Neural progenitor cell (in vitro differentiated cells): ENCODE data around the gene GRB2.

Experiments used
- CTCF ChIP-seq: fragments of 200-600 bp; sonication (generic); IDR thresholded peaks from 2 replicates; pipeline ENCODE4 v1.5.1; 2017; ENCODE audit warnings: antibody characterized with exemption, mild to moderate bottlenecking
- EZH2 ChIP-seq: fragments of 200-600 bp; sonication (generic); IDR thresholded peaks from 2 replicates; pipeline ENCODE4 v1.6.1; 2017; ENCODE audit warnings: antibody characterized with exemption, mild to moderate bottlenecking, moderate library complexity
- EZH2phosphoT487 ChIP-seq: fragments of 200-600 bp; sonication (generic); IDR thresholded peaks from 2 replicates; pipeline ENCODE4 v1.6.1; 2017; ENCODE audit warnings: antibody characterized with exemption

- no peak for TF ChIP-seq EZH2
- TF ChIP-seq CTCF, result no peak
- no peak for TF ChIP-seq EZH2phosphoT487
These were observed 135.6 kb downstream of the GRB2 start for GRCh38 chr17:75269844-75270217.
